Measurements from ENCODE around the gene GLT8D1.
"Not testable (repeated sequence)": the region's sequence is repeated elsewhere in the genome, so short reads cannot be mapped to it uniquely, and the experiment has no call there.

GLT8D1 gene

GRCh38 chr3:52685709-52686691 lies 19.6 kb downstream of the GLT8D1 start, which contains the start of the genes GNL3 and PBRM1:
GNL3 (plus strand) TSS chr3:52686032; CDS start chr3:52686093, 61 bp downstream.
PBRM1 (minus strand) TSS chr3:52685913.
- DNase-seq = peak; percentile 92
- in situ Hi-C loops (cut with HindIII; ENCODE audit: low pct_ligation_motif_present, low pct_unique_long_range_greater_than_20kb, low sequenced_read_pairs) = no loop called here

DNA sequence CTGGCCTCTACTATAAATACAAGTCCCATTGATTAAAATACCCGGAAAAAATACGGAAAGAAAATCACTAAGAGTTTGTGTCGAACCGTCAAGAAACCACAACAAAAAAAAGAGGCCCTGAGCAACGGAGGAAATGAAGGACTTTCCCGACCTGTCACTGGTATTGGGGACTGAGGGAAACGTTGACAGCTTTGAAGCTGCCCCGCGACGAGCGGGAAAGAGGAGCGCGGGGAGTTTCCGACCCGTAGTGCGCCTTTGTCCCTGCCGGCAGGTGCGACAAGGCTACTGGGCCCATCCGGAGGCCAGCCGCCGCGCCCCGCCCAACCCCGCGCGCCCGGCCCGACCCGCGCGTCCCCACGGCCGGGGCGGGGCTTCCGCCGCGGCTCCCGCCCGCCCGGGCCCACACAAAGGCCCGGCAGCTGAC lies 20.3 kb downstream of the GLT8D1 start:
- peak; percentile 72 for DNase-seq
- in situ Hi-C loops (cut with HindIII; ENCODE audit: low pct_ligation_motif_present, low pct_unique_long_range_greater_than_20kb, low sequenced_read_pairs) = no loop called here

DNA sequence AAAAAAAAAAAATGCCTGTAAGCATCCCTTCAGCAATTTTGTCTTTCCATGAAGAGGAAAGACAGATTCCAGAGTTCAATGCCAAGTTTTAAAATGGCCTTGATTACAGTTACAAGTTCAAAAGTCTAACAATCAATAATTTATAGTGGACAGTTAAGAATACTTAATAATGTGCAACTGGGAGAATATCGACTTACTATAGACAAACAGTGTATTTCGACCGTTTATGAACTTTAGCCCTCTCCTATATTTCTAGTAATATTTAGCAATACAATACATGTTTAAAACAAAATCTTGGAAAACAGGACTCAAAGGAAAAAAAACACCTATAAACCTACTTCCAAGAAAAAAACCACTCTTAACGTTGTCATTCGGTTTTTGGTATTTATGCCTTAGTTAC lies 21.4 kb downstream of the GLT8D1 start:
- no peak for DNase-seq
- in situ Hi-C loops (cut with HindIII; ENCODE audit: low pct_ligation_motif_present, low pct_unique_long_range_greater_than_20kb, low sequenced_read_pairs) = no loop called here

- DNase-seq = no peak
- in situ Hi-C loops (cut with HindIII; ENCODE audit: low pct_ligation_motif_present, low pct_unique_long_range_greater_than_20kb, low sequenced_read_pairs) = no loop called here
Observed at GRCh38 chr3:52683611-52684010, 22.0 kb downstream of the GLT8D1 start.

DNA sequence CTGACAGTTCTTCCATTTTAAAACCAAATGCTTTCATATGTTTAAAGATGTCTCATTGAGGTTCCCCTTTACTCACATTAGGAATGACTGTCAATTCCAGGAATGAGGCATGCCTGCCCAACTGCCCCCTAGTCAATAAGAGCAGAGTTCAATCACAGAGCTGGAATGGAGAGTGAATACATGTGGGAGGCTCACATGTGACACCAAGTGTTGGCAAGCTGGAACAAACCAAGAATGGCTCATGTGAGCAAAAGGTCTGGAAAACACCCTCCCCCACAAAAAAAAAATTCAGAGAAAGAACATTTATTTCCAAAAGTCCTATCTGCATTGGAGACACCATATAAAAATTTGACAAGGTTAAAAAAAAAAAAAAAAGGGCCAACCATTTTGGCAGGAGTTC lies 23.6 kb downstream of the GLT8D1 start:
- DNase-seq = peak; percentile 68
- in situ Hi-C loops (cut with HindIII; ENCODE audit: low pct_ligation_motif_present, low pct_unique_long_range_greater_than_20kb, low sequenced_read_pairs) = no loop called here

DNA sequence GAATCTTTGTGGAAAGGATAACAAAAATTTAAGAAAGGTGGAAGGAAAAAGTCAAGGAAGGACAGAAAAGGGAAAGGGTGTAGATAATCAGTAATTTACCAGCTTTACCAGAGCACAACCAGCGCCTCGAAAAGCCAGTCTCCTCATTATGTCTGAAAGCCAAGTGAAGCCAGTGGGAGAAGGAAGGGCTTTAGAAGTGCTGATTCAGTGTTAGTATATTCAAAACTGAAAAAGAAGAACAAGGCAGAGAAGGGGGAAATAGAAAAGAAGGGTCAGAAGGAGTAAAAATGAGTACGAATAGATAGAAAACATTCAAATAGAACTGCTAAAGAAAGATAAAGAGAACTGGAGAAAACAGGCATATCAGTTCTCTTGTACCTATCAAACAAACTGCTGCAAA lies 24.0 kb downstream of the GLT8D1 start:
- no peak for DNase-seq

GRCh38 chr3:52679811-52680210 lies 25.8 kb downstream of the GLT8D1 start:
- in situ Hi-C loops (cut with HindIII; ENCODE audit: low pct_ligation_motif_present, low pct_unique_long_range_greater_than_20kb, low sequenced_read_pairs) = no loop called here
- no peak for DNase-seq

More for the DNA sequence above, 24.0 kb downstream of the GLT8D1 start:
- in situ Hi-C loops (cut with HindIII; ENCODE audit: low pct_ligation_motif_present, low pct_unique_long_range_greater_than_20kb, low sequenced_read_pairs) = no loop called here

DNA sequence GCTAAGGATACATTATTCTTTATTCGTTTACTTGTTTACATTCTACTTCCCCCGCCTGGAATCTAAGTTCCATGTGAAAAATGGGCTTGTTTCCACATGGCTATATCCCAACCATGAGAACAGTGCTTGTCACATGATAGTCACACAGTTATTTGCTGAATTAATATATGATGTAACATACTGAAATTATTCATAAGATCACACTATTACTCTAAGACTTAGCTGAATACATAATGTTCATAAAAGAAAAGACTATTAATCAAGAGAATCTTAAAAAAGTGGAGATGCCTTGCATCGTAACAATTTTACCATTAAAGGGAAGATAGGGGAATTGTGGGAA lies 26.4 kb downstream of the GLT8D1 start:
- DNase-seq = no peak

DNA sequence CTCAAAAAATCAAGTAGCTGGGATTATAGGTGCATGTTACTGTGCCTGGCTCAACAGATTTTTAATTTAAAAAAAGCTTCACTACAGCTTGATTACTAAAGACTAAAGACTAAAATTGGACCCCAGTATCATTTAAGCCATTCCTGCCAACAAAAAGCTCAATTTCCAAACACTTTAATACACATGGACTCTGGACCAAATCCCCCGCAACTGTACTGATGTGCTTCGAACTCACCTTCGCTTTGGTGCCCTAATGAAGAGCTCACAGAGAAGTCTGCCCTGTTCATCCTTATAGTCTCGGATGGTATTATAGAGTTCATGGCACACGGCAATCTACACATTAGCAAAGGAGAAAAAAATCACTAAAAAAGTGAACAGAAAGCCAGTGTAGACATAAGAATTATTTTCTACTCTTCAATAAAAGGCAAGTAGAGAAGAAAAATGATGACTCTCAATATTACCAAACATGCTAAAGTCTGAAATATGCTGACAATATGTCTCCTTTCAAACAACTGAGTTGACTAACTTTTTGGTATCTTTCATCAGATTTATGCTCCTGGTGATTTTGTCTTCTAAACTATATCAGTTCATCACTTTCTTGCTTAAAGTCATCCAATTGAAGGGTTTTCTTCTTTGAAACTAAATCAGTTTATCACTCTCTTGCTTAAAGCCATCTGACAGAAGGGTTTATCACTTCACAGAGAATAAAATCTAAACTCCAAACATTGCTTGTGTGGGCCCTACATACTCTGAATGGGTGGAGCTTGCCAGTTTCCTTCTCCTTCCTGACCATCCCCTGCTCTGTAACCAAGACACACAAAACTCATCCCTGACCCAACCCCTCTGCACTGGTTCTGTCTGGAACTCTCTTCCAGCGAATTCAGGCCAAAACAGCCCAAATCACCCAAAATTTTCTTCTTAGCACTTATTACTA lies 27.1 kb downstream of the GLT8D1 start:
- in situ Hi-C loops (cut with HindIII; ENCODE audit: low pct_ligation_motif_present, low pct_unique_long_range_greater_than_20kb, low sequenced_read_pairs) = no loop called here
- no peak for DNase-seq

More for the DNA sequence above, 26.4 kb downstream of the GLT8D1 start:
- in situ Hi-C loops (cut with HindIII; ENCODE audit: low pct_ligation_motif_present, low pct_unique_long_range_greater_than_20kb, low sequenced_read_pairs) = no loop called here

DNA sequence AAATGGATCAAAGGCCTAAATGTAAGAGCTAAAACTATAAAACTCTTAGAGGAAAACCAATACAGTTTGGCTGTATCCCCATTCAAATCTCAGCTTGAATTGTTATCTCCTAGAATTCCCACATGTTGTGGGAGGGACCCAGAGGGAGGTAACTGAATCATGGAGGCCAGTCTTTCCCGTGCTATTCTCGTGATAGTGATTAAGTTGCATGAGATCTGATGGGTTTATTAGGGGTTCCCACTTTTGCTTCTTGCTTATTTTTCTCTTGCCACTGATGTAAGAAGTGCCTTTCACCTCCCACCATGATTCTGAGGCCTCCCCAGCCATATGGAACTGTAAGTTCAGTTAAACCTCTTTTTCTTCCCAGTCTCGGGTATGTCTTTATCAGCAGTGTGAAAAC lies 29.4 kb downstream of the GLT8D1 start:
- DNase-seq; in situ Hi-C loops (cut with HindIII; ENCODE audit: low pct_ligation_motif_present, low pct_unique_long_range_greater_than_20kb, low sequenced_read_pairs): not testable (repeated sequence)

GRCh38 chr3:52671676-52672075 lies 33.9 kb downstream of the GLT8D1 start:
- in situ Hi-C loops (cut with HindIII; ENCODE audit: low pct_ligation_motif_present, low pct_unique_long_range_greater_than_20kb, low sequenced_read_pairs) = no loop called here
- DNase-seq = no peak

GRCh38 chr3:52670621-52671521 lies 34.7 kb downstream of the GLT8D1 start:
- in situ Hi-C loops (cut with HindIII; ENCODE audit: low pct_ligation_motif_present, low pct_unique_long_range_greater_than_20kb, low sequenced_read_pairs) = no loop called here
- DNase-seq = peak; percentile 98

DNA sequence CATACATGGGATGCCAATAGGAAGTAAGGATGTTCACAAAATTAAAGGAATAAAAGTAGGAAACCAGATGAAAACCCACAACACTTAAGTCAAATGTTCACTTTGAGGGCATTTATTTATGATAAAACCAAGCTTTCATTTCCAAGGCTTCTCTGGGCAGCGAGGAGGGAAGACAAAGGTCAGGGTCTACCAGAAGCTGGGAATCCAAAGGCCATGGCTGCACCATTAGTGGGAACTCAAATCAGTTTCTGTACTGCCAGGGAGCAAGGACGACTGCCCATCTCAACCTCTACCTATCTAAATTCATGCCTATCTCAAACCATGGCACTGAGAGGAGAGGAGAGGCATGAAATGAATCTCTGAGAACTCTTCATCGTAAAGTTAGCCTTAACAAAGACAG lies 42.5 kb downstream of the GLT8D1 start:
- in situ Hi-C loops (cut with HindIII; ENCODE audit: low pct_ligation_motif_present, low pct_unique_long_range_greater_than_20kb, low sequenced_read_pairs) = no loop called here
- DNase-seq = no peak

DNA sequence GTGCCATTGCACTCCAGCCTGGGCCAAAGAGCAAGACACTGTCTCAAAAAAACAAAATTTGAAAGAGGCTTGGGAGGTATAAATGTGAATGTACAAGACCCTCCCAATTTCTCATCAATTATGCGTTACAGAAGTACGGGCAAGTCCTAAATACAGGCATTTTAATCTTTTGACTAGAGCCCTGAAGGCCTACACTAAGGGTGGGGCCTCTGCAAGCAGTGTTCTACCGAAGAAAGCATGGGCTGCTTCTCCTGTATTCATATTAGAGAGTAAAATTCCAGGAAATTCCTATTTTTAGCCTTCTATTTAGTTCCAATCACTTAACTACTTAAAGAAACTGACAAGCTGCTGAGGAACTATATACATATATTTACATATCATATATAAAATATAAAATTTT lies 45.5 kb downstream of the GLT8D1 start:
- no peak for DNase-seq
- in situ Hi-C loops (cut with HindIII; ENCODE audit: low pct_ligation_motif_present, low pct_unique_long_range_greater_than_20kb, low sequenced_read_pairs) = no loop called here

- in situ Hi-C loops (cut with HindIII; ENCODE audit: low pct_ligation_motif_present, low pct_unique_long_range_greater_than_20kb, low sequenced_read_pairs) = no loop called here
- DNase-seq = no peak
Observed at GRCh38 chr3:52655895-52656294, 49.7 kb downstream of the GLT8D1 start.

- no peak for DNase-seq
- in situ Hi-C loops (cut with HindIII; ENCODE audit: low pct_ligation_motif_present, low pct_unique_long_range_greater_than_20kb, low sequenced_read_pairs) = no loop called here
Observed at GRCh38 chr3:52651592-52651991, 54.0 kb downstream of the GLT8D1 start.

DNA sequence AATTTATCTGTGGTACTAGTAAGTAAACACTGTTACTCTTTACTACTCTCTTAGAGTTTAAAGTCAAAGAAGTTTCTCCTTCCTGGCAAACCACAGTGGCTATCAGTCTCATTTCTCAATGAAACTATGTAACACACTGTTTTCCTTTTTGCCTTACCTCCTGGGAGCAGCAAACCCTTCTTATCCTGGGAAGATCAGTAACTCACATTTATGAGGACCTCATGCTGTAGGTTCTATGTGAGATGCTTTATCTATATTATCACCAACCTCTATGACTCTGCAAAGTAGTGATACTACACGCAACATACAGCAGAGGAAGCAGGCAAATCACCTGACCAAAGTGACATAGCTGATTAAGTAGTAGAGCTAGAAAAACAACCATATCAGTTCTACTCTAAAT lies 55.2 kb downstream of the GLT8D1 start:
- no peak for DNase-seq
- in situ Hi-C loops (cut with HindIII; ENCODE audit: low pct_ligation_motif_present, low pct_unique_long_range_greater_than_20kb, low sequenced_read_pairs) = no loop called here
